Colonic mucosa (tissue), 4 donors: ENCODE data around the gene GRPEL1. TPM values are rescaled to one million over a fixed set of nuclear protein-coding genes. Genes with fewer than 3 reads are reported as not detected.

Source experiments
- DNase-seq: peaks from one replicate; pipeline ENCODE4 v3.0.0-alpha.2; 2020
- H3K27ac ChIP-seq: fragments of 200-600 bp; one replicate; pipeline ENCODE4 v1.8.0; 2021
- H3K27me3 ChIP-seq: fragments of 200-600 bp; one replicate; pipeline ENCODE4 v1.8.0; 2021
- H3K36me3 ChIP-seq: fragments of 200-600 bp; one replicate; pipeline ENCODE4 v1.8.0; 2021
- H3K4me1 ChIP-seq: fragments of 200-600 bp; one replicate; pipeline ENCODE4 v1.8.0; 2021; ENCODE audit warnings: mild to moderate bottlenecking
- H3K4me3 ChIP-seq: fragments of 200-600 bp; one replicate; pipeline ENCODE4 v1.8.0; 2021
- H3K9ac ChIP-seq, 2 donors: one replicate each; pipeline ENCODE4 v1.7.0; 2013; ENCODE audit warnings: control low read depth in 2 of 2, low read depth in 2 of 2, low read length in 2 of 2
- H3K9me3 ChIP-seq: fragments of 200-600 bp; one replicate; pipeline ENCODE4 v1.8.0; 2021
- CTCF ChIP-seq: fragments of 200-600 bp; IDR thresholded peaks from one replicate; pipeline ENCODE4 v1.8.0; 2022; ENCODE audit warnings: antibody characterized with exemption, mild to moderate bottlenecking
- intact Hi-C: fragments of 100-400 bp; cut with DNase I; formaldehyde crosslinking; loops from one replicate; pipeline ENCODE4 v1.14.1; 2022
- total RNA-seq, 2 donors: library from RNA; stranded (reverse); fragmentation: NEBNext Ultra II Directional in 1 of 2; extraction: Animal tissue kit (Norgen Biotek cat#: 25700) in 1 of 2; gene quantifications; one replicate each; pipeline ENCODE4 v1.2.1, GENCODE V29; 2021
- donor health status: healthy.
- donor health status: DM: no; HTN: no; CAD: no.
- donor health status: DM: no; HTN: no; CAD: no.

GRPEL1 gene
- total RNA-seq, 2 donors from 2014 or later = 45.9 to 50.9 TPM

GRCh38 chr4:7034262-7035081 is 33.4 kb downstream of the GRPEL1 start:
- DNase-seq = no peak
- H3K9ac ChIP-seq = peak overlapping the region in 1 of 2 donors; percentile 41
- intact Hi-C loops = no loop called here

GRCh38 chr4:7032596-7032995 is 35.3 kb downstream of the GRPEL1 start:
- no peaks in the 10 kb centered on the region for H3K4me1 ChIP-seq
- H3K27ac ChIP-seq = no peak overlapping the region
- no peak overlapping the region for H3K4me3 ChIP-seq
- no peak for TF ChIP-seq CTCF
- no peak for DNase-seq
- H3K27me3 ChIP-seq = no peaks in the 10 kb centered on the region
- intact Hi-C loops = no loop called here
- H3K9ac ChIP-seq = no peak overlapping the region
- peaks cover 11% of the 10 kb centered on the region for H3K36me3 ChIP-seq
- no peaks in the 10 kb centered on the region for H3K9me3 ChIP-seq

More at GRCh38 chr4:7034262-7035081, 33.4 kb downstream of the GRPEL1 start:
- H3K27me3 ChIP-seq = no peaks in the 10 kb centered on the region
- no peaks in the 10 kb centered on the region for H3K9me3 ChIP-seq
- no peak for TF ChIP-seq CTCF
- H3K36me3 ChIP-seq = peaks cover 11% of the 10 kb centered on the region
- H3K4me1 ChIP-seq = no peaks in the 10 kb centered on the region
- H3K27ac ChIP-seq = no peak overlapping the region
- no peak overlapping the region for H3K4me3 ChIP-seq

GRCh38 chr4:7031558-7032449 is 36.1 kb downstream of the GRPEL1 start:
- H3K9ac ChIP-seq = no peak overlapping the region
- no peak for DNase-seq
- TF ChIP-seq CTCF = no peak
- H3K4me3 ChIP-seq = no peak overlapping the region
- H3K4me1 ChIP-seq = no peaks in the 10 kb centered on the region
- H3K9me3 ChIP-seq = no peaks in the 10 kb centered on the region
- intact Hi-C loops = no loop called here
- no peak overlapping the region for H3K27ac ChIP-seq
- H3K27me3 ChIP-seq = no peaks in the 10 kb centered on the region
- peaks cover 11% of the 10 kb centered on the region for H3K36me3 ChIP-seq

GRCh38 chr4:7030856-7031255 is 37.0 kb downstream of the GRPEL1 start:
- no peaks in the 10 kb centered on the region for H3K4me1 ChIP-seq
- TF ChIP-seq CTCF = no peak
- H3K9ac ChIP-seq = no peak overlapping the region
- no peak for DNase-seq
- intact Hi-C loops = no loop called here
- H3K9me3 ChIP-seq = no peaks in the 10 kb centered on the region
- no peak overlapping the region for H3K27ac ChIP-seq
- H3K27me3 ChIP-seq = no peaks in the 10 kb centered on the region
- peaks cover 11% of the 10 kb centered on the region for H3K36me3 ChIP-seq
- H3K4me3 ChIP-seq = no peak overlapping the region

- Histone ChIP-seq H3K9me3 (no peaks in the 10 kb centered on the region), H3K4me1 (no peaks in the 10 kb centered on the region), H3K27ac (no peak overlapping the region), H3K27me3 (no peaks in the 10 kb centered on the region), H3K9ac (no peak overlapping the region), H3K36me3 (peaks cover 11% of the 10 kb centered on the region), H3K4me3 (no peak overlapping the region)
- TF ChIP-seq CTCF = no peak
- intact Hi-C loops = no loop called here
- no peak for DNase-seq
These were observed 37.9 kb downstream of the GRPEL1 start for GRCh38 chr4:7029921-7030320.
